Neural cell (in vitro differentiated cells): ENCODE data around the gene RBM4. TPM values are rescaled to one million over a fixed set of nuclear protein-coding genes. Genes with fewer than 3 reads are reported as not detected.
"Not testable (repeated sequence)": the region's sequence is repeated elsewhere in the genome, so short reads cannot be mapped to it uniquely, and the experiment has no call there.

Experiments used
- H2AFZ ChIP-seq: fragments of 200-600, 300-800 bp; sonication (generic), shearing (Covaris generic); 2 replicates; pipeline ENCODE4 v1.6.0; 2014; ENCODE audit warnings: low read depth, mild to moderate bottlenecking, antibody characterized with exemption, low read length, moderate library complexity
- H3F3A ChIP-seq: fragments of 200-600 bp; shearing (Covaris generic); 2 replicates; pipeline ENCODE4 v1.6.1; 2016; ENCODE audit warnings: mild to moderate bottlenecking, moderate library complexity, mixed read lengths, antibody characterized with exemption, low read length; ENCODE audit not compliant: insufficient read depth, poor library complexity, severe bottlenecking
- H3K27ac ChIP-seq: fragments of 200-600, 300-800 bp; sonication (generic), shearing (Covaris generic); 2 replicates; pipeline ENCODE4 v1.5.1; 2014; ENCODE audit warnings: mild to moderate bottlenecking, low read length, moderate library complexity
- H3K27me3 ChIP-seq: fragments of 300-800, 200-600 bp; sonication (generic), shearing (Covaris generic); 2 replicates; pipeline ENCODE4 v1.6.0; 2014; ENCODE audit warnings: mild to moderate bottlenecking, low read depth, low read length, moderate library complexity; ENCODE audit not compliant: insufficient read depth
- H3K36me3 ChIP-seq: fragments of 300-800, 200-600 bp; sonication (generic), shearing (Covaris generic); 2 replicates; pipeline ENCODE4 v1.5.1; 2014; ENCODE audit warnings: mild to moderate bottlenecking, antibody characterized with exemption, low read length, moderate library complexity; ENCODE audit not compliant: insufficient read depth
- H3K4me2 ChIP-seq: fragments of 300-800, 200-600 bp; sonication (generic), shearing (Covaris generic); 2 replicates; pipeline ENCODE4 v1.6.0; 2014; ENCODE audit warnings: mild to moderate bottlenecking, low read length
- H3K4me3 ChIP-seq: fragments of 300-800, 200-600 bp; sonication (generic), shearing (Covaris generic); 2 replicates; pipeline ENCODE4 v1.5.1; 2014; ENCODE audit warnings: mild to moderate bottlenecking, low read length, moderate library complexity
- H3K79me2 ChIP-seq: fragments of 200-600 bp; shearing (Covaris generic); replicated peaks from 2 replicates; pipeline ENCODE4 v1.6.0; 2014; ENCODE audit warnings: mild to moderate bottlenecking, low read length, moderate library complexity; ENCODE audit not compliant: insufficient read depth
- H3K9ac ChIP-seq: fragments of 300-800, 200-600 bp; sonication (generic), shearing (Covaris generic); 2 replicates; pipeline ENCODE4 v1.6.1; 2016; ENCODE audit warnings: mild to moderate bottlenecking, low read length, mixed read lengths
- H3K9me2 ChIP-seq: fragments of 200-600 bp; shearing (Covaris generic); 2 replicates; pipeline ENCODE4 v1.6.1; 2016; ENCODE audit warnings: mild to moderate bottlenecking, low read length, mixed read lengths; ENCODE audit not compliant: insufficient read depth
- H3K9me3 ChIP-seq: fragments of 200-600, 300-800 bp; sonication (generic), shearing (Covaris generic); 2 replicates; pipeline ENCODE4 v1.6.1; 2016; ENCODE audit warnings: mild to moderate bottlenecking, mixed run types, low read length, moderate library complexity, mixed read lengths
- H4K20me1 ChIP-seq: fragments of 200-600 bp; shearing (Covaris generic); 2 replicates; pipeline ENCODE4 v1.6.1; 2016; ENCODE audit warnings: mild to moderate bottlenecking, mixed run types; ENCODE audit not compliant: insufficient read depth
- CTCF ChIP-seq: fragments of 450-650 bp; IDR thresholded peaks from 2 replicates; pipeline ENCODE4 v1.5.1; 2014; ENCODE audit warnings: antibody characterized with exemption, mild to moderate bottlenecking, moderate library complexity; ENCODE audit not compliant: poor library complexity, severe bottlenecking
- EP300 ChIP-seq: fragments of 450-650 bp; conservative IDR thresholded peaks from 2 replicates; pipeline ENCODE4 v1.6.1; 2014; ENCODE audit warnings: antibody characterized with exemption, mild to moderate bottlenecking, moderate library complexity; ENCODE audit not compliant: poor library complexity, severe bottlenecking
- EZH2 ChIP-seq: fragments of 200-600, 300-800 bp; shearing (Covaris generic), sonication (generic); IDR thresholded peaks from 2 replicates; pipeline ENCODE4 v1.6.1; 2014; ENCODE audit warnings: antibody characterized with exemption, low read length, borderline replicate concordance, mild to moderate bottlenecking; ENCODE audit not compliant: insufficient read depth, poor library complexity, severe bottlenecking
- MXI1 ChIP-seq: fragments of 450-650 bp; conservative IDR thresholded peaks from 2 replicates; pipeline ENCODE4 v1.6.1; 2014; ENCODE audit warnings: antibody characterized with exemption, mild to moderate bottlenecking; ENCODE audit not compliant: poor library complexity, severe bottlenecking
- POLR2AphosphoS5 ChIP-seq: IDR thresholded peaks from 2 replicates; pipeline ENCODE4 v1.6.1; 2012
- RAD21 ChIP-seq: fragments of 450-650 bp; conservative IDR thresholded peaks from 2 replicates; pipeline ENCODE4 v1.6.1; 2014; ENCODE audit warnings: antibody characterized with exemption, mild to moderate bottlenecking, moderate library complexity
- REST ChIP-seq: IDR thresholded peaks from 2 replicates; pipeline ENCODE4 v1.6.1; 2012; ENCODE audit warnings: borderline replicate concordance
- SMC3 ChIP-seq: fragments of 450-650 bp; conservative IDR thresholded peaks from 2 replicates; pipeline ENCODE4 v1.6.1; 2014; ENCODE audit warnings: antibody characterized with exemption, mild to moderate bottlenecking, moderate library complexity; ENCODE audit not compliant: poor library complexity
- TAF1 ChIP-seq: IDR thresholded peaks from 2 replicates; pipeline ENCODE4 v1.6.1; 2012; ENCODE audit warnings: low read depth
- polyA minus RNA-seq: library from RNA; depleted of rRNA, polyadenylated mRNA; stranded (reverse); fragments of >200 nt; gene quantifications from 2 replicates; pipeline ENCODE4 v1.2.3, GENCODE V29; 2014
- polyA plus RNA-seq: library from polyadenylated mRNA; depleted of rRNA; stranded (reverse); fragments of >200 nt; gene quantifications from 2 replicates; pipeline ENCODE4 v1.2.3, GENCODE V29; 2014

RBM4 gene
- polyA plus RNA-seq (456 and 510 TPM in 2 replicates), polyA minus RNA-seq (232 and 238 TPM in 2 replicates)

- Histone ChIP-seq H3F3A (peaks cover 8% of the 10 kb centered on the region), H3K27me3 (no peaks in the 10 kb centered on the region), H3K4me2 (peak within 1 kb of the TSS; percentile 83), H3K27ac (peak within 1 kb of the TSS; percentile 97), H3K79me2 (peaks cover 57% of the 10 kb centered on the region), H3K9ac (peak within 1 kb of the TSS; percentile 92), H3K9me2 (no peaks in the 10 kb centered on the region), H3K36me3 (peaks cover 15% of the 10 kb centered on the region), H4K20me1 (peaks cover 36% of the 10 kb centered on the region), H3K9me3 (no peaks in the 10 kb centered on the region), H3K4me3 (peak within 1 kb of the TSS; percentile 75), H2AFZ (peak within 1 kb of the TSS; percentile 40)
- TF ChIP-seq MXI1: peak; percentile 98
- peak; percentile 98 for TF ChIP-seq POLR2AphosphoS5
- peak; percentile 90 for TF ChIP-seq REST
- TF ChIP-seq TAF1: peak; percentile 98
- TF ChIP-seq EP300: peak; percentile 74
- TF ChIP-seq RAD21: peak; percentile 19
- TF ChIP-seq SMC3: no peak
- peak; percentile 28 for TF ChIP-seq CTCF
- TF ChIP-seq EZH2: no peak
Measured at GRCh38 chr11:66638177-66639065, at the start of gene RBM4. Gene RBM4 (plus strand): TSS chr11:66638703. CDS start chr11:66639712, 1,009 bp downstream.

GRCh38 chr11:66589315-66589714 is 49.2 kb upstream of the RBM4 start:
- not testable (repeated sequence) for H3F3A ChIP-seq, H3K27ac ChIP-seq, H3K27me3 ChIP-seq, H3K79me2 ChIP-seq, H3K4me2 ChIP-seq, H3K9me2 ChIP-seq, H2AFZ ChIP-seq, H3K4me3 ChIP-seq, H3K36me3 ChIP-seq, H4K20me1 ChIP-seq, H3K9ac ChIP-seq
- peaks cover 18% of the 10 kb centered on the region for H3K9me3 ChIP-seq
